Measurements from ENCODE around the gene CLDND1.
"Not testable (repeated sequence)": the region's sequence is repeated elsewhere in the genome, so short reads cannot be mapped to it uniquely, and the experiment has no call there.

CLDND1 gene

GRCh38 chr3:98563661-98564281 lies 41.1 kb upstream of the CLDND1 start:
- TF ChIP-seq CTCF (IDR thresholded peaks at IDR 0.05; ENCODE audit: low read depth, low read length) = no peak
- no peak overlapping the region for H3K4me3 ChIP-seq (ENCODE audit: low read depth, low read length)

- no peak overlapping the region for H3K4me3 ChIP-seq (ENCODE audit: low read depth, low read length)
- no peak for TF ChIP-seq CTCF (IDR thresholded peaks at IDR 0.05; ENCODE audit: low read depth, low read length)
Observed at GRCh38 chr3:98561727-98562521, 39.2 kb upstream of the CLDND1 start.

GRCh38 chr3:98560911-98561310 lies 38.2 kb upstream of the CLDND1 start:
- no peak for TF ChIP-seq CTCF (IDR thresholded peaks at IDR 0.05; ENCODE audit: low read depth, low read length)
- H3K4me3 ChIP-seq (ENCODE audit: low read depth, low read length) = no peak overlapping the region

- not testable (repeated sequence) for H3K4me3 ChIP-seq (ENCODE audit: low read depth, low read length)
Observed at GRCh38 chr3:98559769-98560168, 37.1 kb upstream of the CLDND1 start.

GRCh38 chr3:98558100-98558827 lies 35.6 kb upstream of the CLDND1 start:
- no peak for TF ChIP-seq CTCF (IDR thresholded peaks at IDR 0.05; ENCODE audit: low read depth, low read length)
- H3K4me3 ChIP-seq (ENCODE audit: low read depth, low read length) = no peak overlapping the region

GRCh38 chr3:98557324-98558010 lies 34.8 kb upstream of the CLDND1 start:
- no peak for TF ChIP-seq CTCF (IDR thresholded peaks at IDR 0.05; ENCODE audit: low read depth, low read length)
- H3K4me3 ChIP-seq (ENCODE audit: low read depth, low read length) = no peak overlapping the region
